BLaER1 treated with 17β-estradiol and CSF1 and Interleukin-3, amounts not matched to agents 10 nM and 100 nM (cell line): ENCODE results near the gene IGSF9B.

Experiments
- H3K27ac ChIP-seq, 11 experiments: shearing (Covaris generic); formaldehyde crosslinking; 2 replicates each; pipeline ENCODE4 v1.8.1; 2022
- H3K27me3 ChIP-seq, 11 experiments: shearing (Covaris generic); formaldehyde crosslinking; 2 replicates each; pipeline ENCODE4 v1.8.1; 2022
- H3K36me3 ChIP-seq, 11 experiments: shearing (Covaris generic); formaldehyde crosslinking; 2 replicates each; pipeline ENCODE4 v1.8.1; 2022
- H3K4me1 ChIP-seq, 10 experiments: shearing (Covaris generic); formaldehyde crosslinking; 2 replicates each; pipeline ENCODE4 v1.8.1; 2022
- H3K4me2 ChIP-seq, 11 experiments: shearing (Covaris generic); formaldehyde crosslinking; 2 replicates each; pipeline ENCODE4 v1.8.1; 2022
- H3K4me3 ChIP-seq, 10 experiments: shearing (Covaris generic); formaldehyde crosslinking; 2 replicates each; pipeline ENCODE4 v1.8.1; 2022
- H3K9ac ChIP-seq, 11 experiments: shearing (Covaris generic); formaldehyde crosslinking; 2 replicates each; pipeline ENCODE4 v1.8.1; 2022
- H3K9me3 ChIP-seq, 11 experiments: shearing (Covaris generic); formaldehyde crosslinking; replicated peaks in 1 of 11; 2 replicates each; pipeline ENCODE4 v1.8.1; 2022
- H4K20me1 ChIP-seq, 11 experiments: shearing (Covaris generic); formaldehyde crosslinking; 2 replicates each; pipeline ENCODE4 v1.8.1; 2022
- Cebpa-rat ChIP-seq, 11 experiments: shearing (Covaris generic); IDR thresholded peaks; 2 replicates each; pipeline ENCODE4 v1.8.1; 2022

IGSF9B gene

DNA sequence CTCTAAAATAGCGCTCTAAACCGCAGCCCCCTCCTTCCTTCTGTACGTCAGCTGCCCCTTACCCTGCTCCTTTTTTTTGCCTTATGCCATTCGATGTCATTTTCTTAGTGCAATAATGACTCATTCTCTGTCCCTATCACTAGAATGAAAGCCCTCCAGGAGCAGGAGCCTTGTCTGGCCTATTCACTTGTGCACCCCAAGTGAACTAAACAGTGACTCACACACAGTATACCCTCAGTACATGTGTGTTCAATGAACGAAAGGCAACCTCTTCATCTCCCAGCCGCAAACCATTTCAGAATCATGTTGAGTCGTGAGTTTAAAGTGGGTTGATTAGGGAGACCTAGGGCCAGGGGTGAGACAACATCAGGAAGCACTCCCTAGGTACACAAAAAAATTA, 60.7 kb downstream of the IGSF9B start:
- TF ChIP-seq Cebpa-rat (IDR thresholded peaks at IDR 0.05): no peak
- Histone ChIP-seq H4K20me1 (no peaks in the 10 kb centered on the region), H3K4me2 (peak overlapping the region; percentile 49 to 85 (median 73); a peak in 21 of 22 replicates), H3K9me3 (0 out of 22 replicates have a peak, but pooled peaks cover 0 to 13% (median 0%) of the 10 kb centered on the region in 11 experiments), H3K4me1 (peaks cover 24 to 80% (median 62%) of the 10 kb centered on the region in 10 experiments), H3K4me3 (no peak overlapping the region; a peak in 1 of 20 replicates), H3K27me3 (no peaks in the 10 kb centered on the region), H3K36me3 (no peaks in the 10 kb centered on the region), H3K27ac (peak overlapping the region in 4 of 11 experiments; percentile 64 to 76 (median 70); a peak in 8 of 22 replicates), H3K9ac (peak overlapping the region in 5 of 11 experiments; percentile 3 to 64 (median 48); a peak in 6 of 22 replicates)

DNA sequence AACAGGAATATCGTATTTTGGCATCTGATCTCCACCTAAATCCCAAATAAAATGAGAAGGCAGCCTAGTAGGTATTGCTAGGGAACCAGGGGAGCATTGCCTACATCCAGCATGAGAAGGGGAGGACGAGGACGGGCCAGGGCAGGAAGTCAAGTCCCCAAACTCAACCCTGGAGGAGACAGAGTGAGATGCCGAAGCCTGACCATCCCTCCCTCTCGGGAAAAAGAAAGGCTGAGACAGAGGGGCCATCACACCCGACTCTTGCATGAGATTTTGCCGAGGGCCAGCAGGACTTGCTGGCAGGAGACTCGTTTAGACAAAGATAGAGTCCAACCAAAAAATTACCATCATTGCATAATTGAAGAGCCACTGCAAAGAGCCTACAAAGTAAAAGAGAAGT, 61.2 kb downstream of the IGSF9B start:
- Histone ChIP-seq H4K20me1 (no peaks in the 10 kb centered on the region), H3K36me3 (no peaks in the 10 kb centered on the region), H3K4me1 (peaks cover 24 to 84% (median 64%) of the 10 kb centered on the region in 10 experiments), H3K4me3 (peak overlapping the region in 1 of 10 experiments; percentile 18; a peak in 1 of 20 replicates), H3K27ac (peak overlapping the region in 5 of 11 experiments; percentile 23 to 76 (median 66); a peak in 9 of 22 replicates), H3K9me3 (0 out of 22 replicates have a peak, but pooled peaks cover 0 to 13% (median 0%) of the 10 kb centered on the region in 11 experiments), H3K4me2 (peak overlapping the region; percentile 49 to 85 (median 73)), H3K9ac (peak overlapping the region in 5 of 11 experiments; percentile 3 to 64 (median 48); a peak in 9 of 22 replicates), H3K27me3 (no peaks in the 10 kb centered on the region)
- no peak for TF ChIP-seq Cebpa-rat (IDR thresholded peaks at IDR 0.05)

DNA sequence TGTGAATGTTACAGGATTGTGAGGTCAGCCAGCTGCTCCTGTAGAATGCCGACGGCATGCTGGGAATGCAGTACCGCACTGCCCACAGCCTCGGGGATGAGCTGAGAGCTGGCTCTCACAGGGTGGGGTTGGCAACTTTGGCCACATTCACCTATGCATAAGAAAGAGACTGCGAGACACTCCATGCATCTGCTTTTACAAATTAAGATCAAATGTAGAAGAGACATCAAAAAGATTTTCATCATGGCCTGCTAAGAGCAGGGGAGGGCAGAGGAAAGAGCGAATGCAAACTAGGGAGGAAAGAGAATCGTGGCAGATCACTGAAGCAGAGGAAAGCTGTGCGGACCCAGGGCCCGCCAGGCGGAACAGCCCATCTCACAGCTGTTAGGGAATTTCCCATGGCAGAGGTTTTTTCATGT, 61.7 kb downstream of the IGSF9B start:
- no peak for TF ChIP-seq Cebpa-rat (IDR thresholded peaks at IDR 0.05)
- Histone ChIP-seq H3K27me3 (no peaks in the 10 kb centered on the region), H3K4me1 (peaks cover 24 to 89% (median 69%) of the 10 kb centered on the region in 10 experiments), H3K4me2 (peak overlapping the region; percentile 49 to 85 (median 73)), H4K20me1 (no peaks in the 10 kb centered on the region), H3K9ac (peak overlapping the region in 4 of 11 experiments; percentile 48 to 64 (median 54); a peak in 7 of 22 replicates), H3K9me3 (0 out of 22 replicates have a peak, but pooled peaks cover 0 to 13% (median 0%) of the 10 kb centered on the region in 11 experiments), H3K27ac (peak overlapping the region in 5 of 11 experiments; percentile 23 to 76 (median 66); a peak in 9 of 22 replicates), H3K4me3 (no peak overlapping the region), H3K36me3 (no peaks in the 10 kb centered on the region)

DNA sequence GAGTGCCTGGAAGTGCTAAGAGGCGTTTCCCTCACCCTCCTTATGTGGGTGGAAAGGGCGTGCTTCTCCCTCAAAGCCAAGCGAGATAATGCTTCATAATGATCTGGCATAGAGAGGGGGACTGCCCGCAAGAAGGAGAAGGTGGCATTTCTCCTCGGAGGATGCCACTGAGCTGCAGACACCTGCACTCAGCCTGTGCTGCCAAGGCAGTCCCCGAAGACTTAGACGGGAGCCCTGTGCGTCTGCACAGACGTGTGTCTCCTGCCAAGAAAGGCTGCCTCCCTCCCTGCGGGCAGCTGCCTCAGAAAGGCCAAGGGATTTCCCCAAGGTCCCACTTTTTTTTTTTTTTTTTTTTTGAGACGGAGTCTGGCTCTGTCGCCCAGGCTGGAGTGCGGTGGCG, 63.4 kb downstream of the IGSF9B start:
- Histone ChIP-seq H3K27me3 (no peaks in the 10 kb centered on the region), H3K9me3 (0 out of 22 replicates have a peak, but pooled peaks cover 0 to under 1% (median 0%) of the 10 kb centered on the region in 11 experiments), H4K20me1 (no peaks in the 10 kb centered on the region), H3K4me3 (no peak overlapping the region), H3K9ac (no peak overlapping the region), H3K27ac (0 out of 22 replicates have a peak overlapping the region, but pooled peaks of 1 of the 11 experiments have one; percentile 14), H3K4me1 (peaks cover 24 to 100% (median 82%) of the 10 kb centered on the region in 10 experiments), H3K36me3 (no peaks in the 10 kb centered on the region), H3K4me2 (peak overlapping the region in 10 of 11 experiments; percentile 16 to 85 (median 44); a peak in 17 of 22 replicates)
- TF ChIP-seq Cebpa-rat (IDR thresholded peaks at IDR 0.05): no peak

DNA sequence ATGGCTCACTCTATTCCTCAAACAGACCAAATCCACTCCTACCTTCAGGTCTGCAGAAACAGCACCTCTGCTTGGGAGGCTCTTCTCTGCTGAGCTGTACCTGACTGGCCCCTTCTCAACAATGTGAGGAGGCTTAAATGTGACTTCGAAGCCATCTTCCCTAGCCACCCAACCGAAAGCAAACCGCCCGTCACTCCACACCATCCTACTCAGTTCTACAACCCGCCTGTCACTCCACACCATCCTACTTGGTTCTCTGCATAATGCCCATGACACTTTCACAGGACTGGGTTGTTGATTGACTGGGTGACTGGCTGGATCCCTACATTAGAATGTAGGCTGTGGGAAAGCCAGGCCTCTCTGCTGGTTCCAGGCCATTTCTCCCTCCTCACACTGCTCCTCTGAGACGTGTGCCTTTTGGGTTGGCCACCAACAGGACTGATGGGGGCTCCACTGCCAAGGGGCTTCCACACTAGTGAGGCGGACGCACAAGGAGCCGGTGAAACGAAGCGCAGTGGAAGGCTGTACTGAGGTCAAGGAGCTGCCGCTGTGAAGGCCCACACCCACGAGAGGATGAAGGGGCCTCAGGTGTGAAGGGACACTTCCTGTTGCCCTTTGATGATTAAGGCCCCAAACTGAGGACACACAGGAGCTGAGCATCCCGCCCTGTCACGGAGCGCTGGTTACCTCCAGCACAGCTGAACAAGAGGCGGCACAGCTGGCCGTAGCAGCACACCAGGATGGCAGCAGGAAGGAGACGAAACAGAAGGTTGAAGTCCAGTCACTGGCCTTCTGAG, 64.0 kb downstream of the IGSF9B start:
- Histone ChIP-seq H4K20me1 (no peaks in the 10 kb centered on the region), H3K4me2 (peak overlapping the region in 10 of 11 experiments; percentile 16 to 85 (median 44); a peak in 17 of 22 replicates), H3K9me3 (no peaks in the 10 kb centered on the region), H3K36me3 (no peaks in the 10 kb centered on the region), H3K4me1 (peaks cover 24 to 100% (median 85%) of the 10 kb centered on the region in 10 experiments), H3K4me3 (no peak overlapping the region), H3K9ac (no peak overlapping the region), H3K27me3 (no peaks in the 10 kb centered on the region), H3K27ac (peak overlapping the region in 1 of 11 experiments; percentile 14; a peak in 1 of 22 replicates)
- TF ChIP-seq Cebpa-rat (IDR thresholded peaks at IDR 0.05): no peak

DNA sequence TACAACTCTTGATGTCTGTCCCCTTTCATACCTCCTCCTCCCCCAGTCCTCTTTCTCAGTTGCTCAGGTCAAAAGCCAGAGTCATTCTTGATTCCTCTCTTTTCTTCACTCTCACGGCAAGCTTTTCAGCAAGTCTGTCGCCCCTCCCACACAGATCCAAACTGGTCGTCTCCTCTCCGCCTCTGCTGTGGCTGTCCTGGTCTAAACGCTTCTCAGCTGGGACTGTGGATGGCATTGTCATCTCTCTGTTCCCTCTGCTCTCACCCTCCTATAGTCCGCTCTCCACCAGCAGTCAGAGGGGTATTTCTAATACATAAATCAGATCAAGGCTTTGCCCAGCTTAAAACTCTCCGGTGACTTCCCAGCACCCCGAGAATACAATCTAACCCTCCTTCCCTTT, 64.6 kb downstream of the IGSF9B start:
- Histone ChIP-seq H3K4me3 (no peak overlapping the region), H3K9ac (no peak overlapping the region), H3K4me1 (peaks cover 24 to 100% (median 84%) of the 10 kb centered on the region in 10 experiments), H3K36me3 (no peaks in the 10 kb centered on the region), H3K4me2 (peak overlapping the region in 6 of 11 experiments; percentile 21 to 85 (median 82); a peak in 8 of 22 replicates), H3K27me3 (no peaks in the 10 kb centered on the region), H4K20me1 (no peaks in the 10 kb centered on the region), H3K27ac (no peak overlapping the region), H3K9me3 (peaks cover 0 to 3% (median 0%) of the 10 kb centered on the region in 11 experiments; a peak in 1 of 22 replicates)
- TF ChIP-seq Cebpa-rat (IDR thresholded peaks at IDR 0.05): no peak

DNA sequence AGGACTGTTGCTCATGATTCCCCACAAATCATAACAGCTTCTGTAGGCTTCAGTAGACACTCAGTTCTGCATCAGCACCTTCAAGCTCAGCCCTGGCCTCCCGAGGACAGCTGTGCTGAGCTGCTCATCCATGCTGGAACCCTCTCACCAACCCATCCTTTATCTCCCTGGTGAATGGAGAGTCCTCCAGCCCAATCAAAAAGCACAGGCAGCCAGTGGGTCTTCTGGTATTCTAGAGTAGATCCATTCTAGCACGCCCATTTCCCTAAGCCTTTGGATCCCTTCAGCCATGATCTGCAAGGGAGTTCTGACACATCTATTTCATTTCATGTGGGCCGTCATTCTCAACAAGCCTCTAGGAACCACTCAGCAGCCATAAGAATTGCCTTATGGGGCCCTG, 66.9 kb downstream of the IGSF9B start:
- Histone ChIP-seq H3K27me3 (no peaks in the 10 kb centered on the region), H4K20me1 (no peaks in the 10 kb centered on the region), H3K36me3 (no peaks in the 10 kb centered on the region), H3K4me3 (no peak overlapping the region), H3K9me3 (peaks cover 2 to 18% (median 10%) of the 10 kb centered on the region in 11 experiments; a peak in 18 of 22 replicates), H3K9ac (no peak overlapping the region), H3K4me1 (peaks cover 8 to 80% (median 61%) of the 10 kb centered on the region in 10 experiments; a peak in 19 of 20 replicates), H3K27ac (no peak overlapping the region), H3K4me2 (peak overlapping the region in 9 of 11 experiments; percentile 21 to 85 (median 49); a peak in 15 of 22 replicates)
- TF ChIP-seq Cebpa-rat (IDR thresholded peaks at IDR 0.05): no peak

DNA sequence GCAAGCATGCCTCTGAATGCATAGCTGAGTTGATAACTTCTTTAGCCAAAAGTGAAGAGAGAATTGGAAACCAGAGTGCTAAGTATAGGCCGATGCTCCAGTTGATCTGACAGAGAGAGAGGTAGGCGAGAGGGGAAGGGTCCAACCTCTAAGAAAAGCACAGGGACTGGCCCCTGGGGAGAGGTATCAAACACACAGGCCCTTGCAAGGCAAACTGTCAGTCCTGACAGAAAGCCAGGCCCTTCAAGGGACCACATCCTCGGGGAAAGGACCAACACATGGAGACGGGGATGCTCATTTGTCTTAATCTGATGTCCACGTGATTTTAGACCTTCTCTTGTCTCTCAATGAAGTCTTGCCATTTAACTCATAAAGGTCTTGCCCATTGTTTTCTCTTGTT, 67.6 kb downstream of the IGSF9B start:
- no peak for TF ChIP-seq Cebpa-rat (IDR thresholded peaks at IDR 0.05)
- no peaks in the 10 kb centered on the region for H3K36me3 ChIP-seq
- no peaks in the 10 kb centered on the region for H4K20me1 ChIP-seq
- no peak overlapping the region for H3K9ac ChIP-seq
- H3K9me3 ChIP-seq: peaks cover 9 to 25% (median 17%) of the 10 kb centered on the region in 11 experiments; a peak in 21 of 22 replicates
- peak overlapping the region in 8 of 11 experiments; percentile 7 to 85 (median 58); a peak in 14 of 22 replicates for H3K4me2 ChIP-seq
- H3K27me3 ChIP-seq: no peaks in the 10 kb centered on the region
- peaks cover 6 to 76% (median 54%) of the 10 kb centered on the region in 10 experiments; a peak in 17 of 20 replicates for H3K4me1 ChIP-seq
- no peak overlapping the region for H3K4me3 ChIP-seq
- H3K27ac ChIP-seq: no peak overlapping the region
